CD14-positive monocyte (primary cell): ENCODE data around the gene TUNAR. TPM values are rescaled to one million over a fixed set of nuclear protein-coding genes. Genes with fewer than 3 reads are reported as not detected.
A peak's percentile ranks its signal among the peaks of the same experiment; 100 is the strongest.

ENCODE experiments used
- DNase-seq, 3 donors: peaks; one replicate each; pipeline ENCODE4 v3.0.0-alpha.2; 2011 to 2022
- H2AFZ ChIP-seq: 2 replicates; pipeline ENCODE4 v1.6.0; 2012; ENCODE audit warnings: mild to moderate bottlenecking, low read depth, low read length, inconsistent platforms; ENCODE audit not compliant: insufficient read depth, poor library complexity, severe bottlenecking
- H3K27ac ChIP-seq, 2 donors: 1 replicate in 1 of 2; 2 replicates in 1 of 2; pipeline ENCODE4 v1.5.1; 2012 to 2013; ENCODE audit warnings: low read length in 2 of 2, control low read depth in 1 of 2, inconsistent platforms in 1 of 2, low read depth in 1 of 2, mild to moderate bottlenecking in 1 of 2
- H3K27me3 ChIP-seq, 2 donors: one replicate each; pipeline versions ENCODE4 v1.6.0 to v1.6.1; 2011 to 2013; ENCODE audit warnings: low read length in 2 of 2; ENCODE audit not compliant: control insufficient read depth in 2 of 2, insufficient read depth in 2 of 2
- H3K36me3 ChIP-seq, 2 donors: replicated peaks in 1 of 2; 1 replicate in 1 of 2; 2 replicates in 1 of 2; pipeline versions ENCODE4 v1.5.1 to v1.6.1; 2012 to 2013; ENCODE audit warnings: low read length in 2 of 2, control low read depth in 1 of 2, inconsistent platforms in 1 of 2, mild to moderate bottlenecking in 1 of 2; ENCODE audit not compliant: insufficient read depth in 2 of 2, control insufficient read depth in 1 of 2
- H3K4me1 ChIP-seq, 2 donors: 1 replicate in 1 of 2; 2 replicates in 1 of 2; pipeline versions ENCODE4 v1.5.1 to v1.6.1; 2012 to 2013; ENCODE audit warnings: low read length in 2 of 2, control low read depth in 1 of 2, inconsistent platforms in 1 of 2, mild to moderate bottlenecking in 1 of 2, moderate library complexity in 1 of 2; ENCODE audit not compliant: insufficient read depth in 2 of 2, control insufficient read depth in 1 of 2
- H3K4me2 ChIP-seq: replicated peaks from 2 replicates; pipeline ENCODE3; 2012; ENCODE audit warnings: low read length, moderate library complexity, mild to moderate bottlenecking; ENCODE audit not compliant: poor library complexity, severe bottlenecking; ENCODE audit errors: extremely low read depth
- H3K4me3 ChIP-seq, 3 experiments: fragments of 200-600 bp in 1 of 3; sonication (generic) in 1 of 3; replicated peaks in 1 of 3; 1 replicate in 2 of 3; 2 replicates in 1 of 3; pipeline ENCODE4 v1.5.1; 2011 to 2013; ENCODE audit warnings: low read length in 3 of 3, mild to moderate bottlenecking in 3 of 3, control low read depth in 2 of 3, low read depth in 2 of 3, inconsistent platforms in 1 of 3, moderate library complexity in 1 of 3
- H3K79me2 ChIP-seq: 2 replicates; pipeline ENCODE4 v1.6.0; 2012; ENCODE audit warnings: mild to moderate bottlenecking, control low read depth, inconsistent platforms, low read length, moderate library complexity; ENCODE audit not compliant: insufficient read depth
- H3K9ac ChIP-seq: 2 replicates; pipeline ENCODE4 v1.6.0; 2017; ENCODE audit warnings: low read length, mild to moderate bottlenecking; ENCODE audit not compliant: insufficient read depth, poor library complexity, severe bottlenecking
- H3K9me3 ChIP-seq, 2 donors: replicated peaks in 1 of 2; 1 replicate in 1 of 2; 2 replicates in 1 of 2; pipeline versions ENCODE4 v1.5.1 to v1.6.1; 2012 to 2013; ENCODE audit warnings: low read length in 2 of 2, control low read depth in 1 of 2; ENCODE audit not compliant: control insufficient read depth in 1 of 2, insufficient read depth in 1 of 2
- H4K20me1 ChIP-seq: 2 replicates; pipeline ENCODE4 v1.6.0; 2012; ENCODE audit warnings: mild to moderate bottlenecking, low read length, control low read depth, moderate library complexity; ENCODE audit not compliant: insufficient read depth
- H3K27ac Mint-ChIP-seq, 7 donors: one replicate each; pipeline ENCODE4 v1.8.0; 2020; ENCODE audit warnings: mild to moderate bottlenecking in 7 of 7, mixed read lengths in 7 of 7, moderate library complexity in 6 of 7, inconsistent platforms in 2 of 7
- H3K27me3 Mint-ChIP-seq, 3 donors: one replicate each; pipeline ENCODE4 v1.8.0; 2021 to 2022; ENCODE audit warnings: low read depth in 3 of 3, mild to moderate bottlenecking in 3 of 3, mixed read lengths in 3 of 3, moderate library complexity in 3 of 3, inconsistent platforms in 1 of 3
- H3K36me3 Mint-ChIP-seq, 2 donors: one replicate each; pipeline ENCODE4 v1.8.0; 2020; ENCODE audit warnings: mixed read lengths in 2 of 2, inconsistent platforms in 1 of 2, mild to moderate bottlenecking in 1 of 2
- H3K4me1 Mint-ChIP-seq: one replicate; pipeline ENCODE4 v1.8.0; 2020; ENCODE audit warnings: mild to moderate bottlenecking, mixed read lengths
- H3K4me3 Mint-ChIP-seq, 2 donors: one replicate each; pipeline ENCODE4 v1.8.0; 2020; ENCODE audit warnings: mild to moderate bottlenecking in 2 of 2, mixed read lengths in 2 of 2, moderate library complexity in 1 of 2
- H3K9me3 Mint-ChIP-seq, 7 donors: one replicate each; pipeline ENCODE4 v1.8.0; 2020 to 2022; ENCODE audit warnings: mixed read lengths in 7 of 7, mild to moderate bottlenecking in 6 of 7, moderate library complexity in 6 of 7, inconsistent platforms in 2 of 7
- WGBS: methylation state at CpG from one replicate; pipeline ENCODE4 v1.1.5; 2013; ENCODE audit warnings: missing lambda C conversion rate; ENCODE audit not compliant: insufficient coverage; 5-methylcytosine and 5-hydroxymethylcytosine counted together
- intact Hi-C, 2 donors: fragments of 100-400 bp; cut with micrococcal nuclease; formaldehyde crosslinking; loops; one replicate each; pipeline versions ENCODE4 v1.15.0 to v1.15.1; 2023
- polyA plus RNA-seq, 3 donors: library from polyadenylated mRNA; depleted of rRNA in 1 of 3; unstranded in 2 of 3; stranded (reverse) in 1 of 3; fragments of 300-500 nt in 2 of 3; fragments of >200 nt in 1 of 3; fragmentation: Illumina TruSeq in 2 of 3; gene quantifications; 1 replicate in 2 of 3; 2 replicates in 1 of 3; pipeline ENCODE4 v1.2.3, GENCODE V29; 2012 to 2021
- TF ChIP-seq, protein P1 (sequence below): fragments of 200-600 bp; IDR thresholded peaks from one replicate; pipeline ENCODE4 v1.8.0; 2022; ENCODE audit warnings: antibody characterized with exemption, mild to moderate bottlenecking

The TUNAR gene
- polyA plus RNA-seq, 3 donors: not detected

DNA sequence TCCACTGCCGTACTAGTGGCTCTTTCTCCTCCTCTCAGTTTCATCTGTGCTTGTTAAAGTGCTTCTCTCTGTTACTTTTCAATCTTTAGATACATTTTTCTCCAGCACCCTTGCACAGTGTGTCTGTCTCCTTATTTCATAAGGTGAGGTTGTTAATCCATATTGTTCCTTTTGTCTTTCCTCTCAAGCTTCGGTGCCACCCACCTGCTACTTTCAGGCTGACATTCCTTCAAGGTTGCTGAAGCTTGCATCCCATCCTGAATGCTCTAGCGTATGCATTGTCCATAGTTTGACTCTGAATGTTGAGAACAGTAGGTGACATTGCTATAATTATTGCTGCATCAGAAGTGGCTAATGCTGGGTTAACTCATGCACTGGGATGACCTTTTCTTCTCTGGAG lies 20.6 kb downstream of the TUNAR start:
- TF ChIP-seq, protein P1, sequence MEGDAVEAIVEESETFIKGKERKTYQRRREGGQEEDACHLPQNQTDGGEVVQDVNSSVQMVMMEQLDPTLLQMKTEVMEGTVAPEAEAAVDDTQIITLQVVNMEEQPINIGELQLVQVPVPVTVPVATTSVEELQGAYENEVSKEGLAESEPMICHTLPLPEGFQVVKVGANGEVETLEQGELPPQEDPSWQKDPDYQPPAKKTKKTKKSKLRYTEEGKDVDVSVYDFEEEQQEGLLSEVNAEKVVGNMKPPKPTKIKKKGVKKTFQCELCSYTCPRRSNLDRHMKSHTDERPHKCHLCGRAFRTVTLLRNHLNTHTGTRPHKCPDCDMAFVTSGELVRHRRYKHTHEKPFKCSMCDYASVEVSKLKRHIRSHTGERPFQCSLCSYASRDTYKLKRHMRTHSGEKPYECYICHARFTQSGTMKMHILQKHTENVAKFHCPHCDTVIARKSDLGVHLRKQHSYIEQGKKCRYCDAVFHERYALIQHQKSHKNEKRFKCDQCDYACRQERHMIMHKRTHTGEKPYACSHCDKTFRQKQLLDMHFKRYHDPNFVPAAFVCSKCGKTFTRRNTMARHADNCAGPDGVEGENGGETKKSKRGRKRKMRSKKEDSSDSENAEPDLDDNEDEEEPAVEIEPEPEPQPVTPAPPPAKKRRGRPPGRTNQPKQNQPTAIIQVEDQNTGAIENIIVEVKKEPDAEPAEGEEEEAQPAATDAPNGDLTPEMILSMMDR: no peak
- Histone ChIP-seq H2AFZ (no peak overlapping the region), H3K4me1 (no peaks in the 10 kb centered on the region), H3K9me3 (no peaks in the 10 kb centered on the region), H3K9ac (no peak overlapping the region), H3K4me2 (no peak overlapping the region), H3K36me3 (no peaks in the 10 kb centered on the region), H3K27me3 (no peaks in the 10 kb centered on the region), H4K20me1 (no peaks in the 10 kb centered on the region), H3K79me2 (no peaks in the 10 kb centered on the region), H3K4me3 (no peak overlapping the region), H3K27ac (no peak overlapping the region)
- no peaks in the 10 kb centered on the region for H3K4me1 Mint-ChIP-seq
- WGBS: no CpG with 5 or more reads among the region's 3 CpGs
- H3K27ac Mint-ChIP-seq: peak overlapping the region in 1 of 7 donors; percentile 42
- no peaks in the 10 kb centered on the region for H3K9me3 Mint-ChIP-seq
- H3K36me3 Mint-ChIP-seq: no peaks in the 10 kb centered on the region
- no peak for DNase-seq
- intact Hi-C loops: no loop called here
- H3K27me3 Mint-ChIP-seq: peaks cover 0 to 9% (median 3%) of the 10 kb centered on the region in 3 donors
- H3K4me3 Mint-ChIP-seq: no peak overlapping the region

DNA sequence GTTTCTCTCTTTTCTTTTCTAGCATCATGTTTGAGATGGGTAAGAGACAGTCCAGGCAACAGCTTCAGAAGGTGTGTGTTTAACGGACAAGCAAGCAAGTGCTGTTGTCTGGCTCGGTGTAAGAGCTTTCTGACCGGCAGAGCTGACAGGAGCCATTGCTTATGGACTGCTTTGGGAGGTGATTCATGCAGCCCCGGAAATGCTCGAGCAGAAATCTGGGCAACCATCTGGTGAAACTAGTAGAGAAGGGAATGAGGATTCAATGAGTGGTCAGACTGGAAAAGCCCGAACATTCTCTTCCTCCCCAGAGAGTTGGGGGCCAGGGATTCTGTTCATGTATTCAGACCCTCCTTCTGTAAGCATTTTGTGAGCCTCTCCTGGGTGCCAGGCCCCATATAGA lies 24.4 kb downstream of the TUNAR start:
- no peak for DNase-seq
- Histone ChIP-seq H3K27me3 (no peaks in the 10 kb centered on the region), H3K9me3 (no peaks in the 10 kb centered on the region), H3K79me2 (no peaks in the 10 kb centered on the region), H3K4me1 (no peaks in the 10 kb centered on the region), H2AFZ (no peak overlapping the region), H3K27ac (no peak overlapping the region), H3K4me3 (no peak overlapping the region), H3K36me3 (no peaks in the 10 kb centered on the region), H3K9ac (no peak overlapping the region), H3K4me2 (no peak overlapping the region), H4K20me1 (no peaks in the 10 kb centered on the region)
- Mint-ChIP-seq H3K9me3 (no peaks in the 10 kb centered on the region), H3K27ac (no peak overlapping the region), H3K4me1 (no peaks in the 10 kb centered on the region), H3K36me3 (no peaks in the 10 kb centered on the region), H3K27me3 (peaks cover 0 to 7% (median 2%) of the 10 kb centered on the region in 3 donors), H3K4me3 (no peak overlapping the region)
- TF ChIP-seq, protein P1: no peak
- intact Hi-C loops: no loop called here
- WGBS: 88% methylated on average over 3 of the region's 6 CpGs
